ENCODE measurements around the gene PIEZO1.

DNA sequence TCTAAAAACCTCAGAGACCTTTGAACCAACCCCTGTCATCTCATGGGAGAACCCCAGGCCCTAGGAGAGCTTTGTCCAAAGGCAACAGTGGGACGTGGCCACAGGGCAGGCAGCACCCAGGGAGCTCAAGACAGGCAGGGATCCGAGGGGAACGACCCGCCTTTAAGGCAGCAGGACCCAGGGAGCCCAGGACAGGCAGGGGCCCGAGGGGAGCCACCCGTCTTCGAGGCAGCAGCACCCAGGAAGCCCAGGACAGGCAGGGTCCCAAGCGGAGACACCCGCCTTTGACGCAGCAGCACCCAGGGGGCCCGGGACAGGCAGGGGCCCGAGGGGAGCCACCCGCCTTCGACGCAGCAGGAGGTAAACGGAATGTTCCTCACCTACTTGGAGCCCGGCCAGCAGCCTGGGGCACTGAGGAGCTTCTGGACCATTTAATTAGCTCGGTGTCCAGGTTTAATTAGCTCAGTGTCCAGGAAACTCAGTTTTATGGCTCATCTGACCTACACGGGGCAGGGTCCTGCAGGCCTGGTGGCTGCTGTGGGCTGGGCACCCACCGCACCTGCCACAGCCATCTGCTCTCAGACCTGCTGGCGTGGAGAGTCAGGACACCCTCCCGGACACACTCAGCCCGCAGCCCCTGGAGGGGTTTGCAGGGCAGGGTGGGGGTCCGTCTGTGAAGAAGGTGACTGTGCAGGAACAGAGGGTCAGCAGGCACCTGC is 24.4 kb downstream of the PIEZO1 start:
- TF ChIP-seq, protein P1, sequence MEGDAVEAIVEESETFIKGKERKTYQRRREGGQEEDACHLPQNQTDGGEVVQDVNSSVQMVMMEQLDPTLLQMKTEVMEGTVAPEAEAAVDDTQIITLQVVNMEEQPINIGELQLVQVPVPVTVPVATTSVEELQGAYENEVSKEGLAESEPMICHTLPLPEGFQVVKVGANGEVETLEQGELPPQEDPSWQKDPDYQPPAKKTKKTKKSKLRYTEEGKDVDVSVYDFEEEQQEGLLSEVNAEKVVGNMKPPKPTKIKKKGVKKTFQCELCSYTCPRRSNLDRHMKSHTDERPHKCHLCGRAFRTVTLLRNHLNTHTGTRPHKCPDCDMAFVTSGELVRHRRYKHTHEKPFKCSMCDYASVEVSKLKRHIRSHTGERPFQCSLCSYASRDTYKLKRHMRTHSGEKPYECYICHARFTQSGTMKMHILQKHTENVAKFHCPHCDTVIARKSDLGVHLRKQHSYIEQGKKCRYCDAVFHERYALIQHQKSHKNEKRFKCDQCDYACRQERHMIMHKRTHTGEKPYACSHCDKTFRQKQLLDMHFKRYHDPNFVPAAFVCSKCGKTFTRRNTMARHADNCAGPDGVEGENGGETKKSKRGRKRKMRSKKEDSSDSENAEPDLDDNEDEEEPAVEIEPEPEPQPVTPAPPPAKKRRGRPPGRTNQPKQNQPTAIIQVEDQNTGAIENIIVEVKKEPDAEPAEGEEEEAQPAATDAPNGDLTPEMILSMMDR (IDR thresholded peaks at IDR 0.05) = no peak
- no peak for TF ChIP-seq POLR2A (IDR thresholded peaks at IDR 0.05)
